CD4-positive, alpha-beta T cell (primary cell): ENCODE data around the gene PMIS2. TPM values are rescaled to one million over a fixed set of nuclear protein-coding genes. Genes with fewer than 3 reads are reported as not detected.
A peak's percentile ranks its signal among the peaks of the same experiment; 100 is the strongest.

Source experiments
- ATAC-seq: fragments of 200-7000 bp; cut with Tn5 transposase; one replicate; pipeline ENCODE4 v1.10.0; 2022; ENCODE audit warnings: mild to moderate bottlenecking; ENCODE audit not compliant: poor library complexity
- CTCF ChIA-PET: fragments of 350-600 bp; sonication (Branson Sonifier 250); formaldehyde crosslinking; loops from one replicate; lab custom pipeline; 2021; ENCODE audit warnings: antibody characterized with exemption, inconsistent platforms; lab: Charles Lee
- POLR2A ChIA-PET: fragments of 350-600 bp; sonication (Branson Sonifier 250); formaldehyde crosslinking; loops from one replicate; lab custom pipeline; 2021; ENCODE audit warnings: antibody characterized with exemption, inconsistent platforms; lab: Charles Lee
- DNase-seq, 14 experiments: peaks; one replicate each; pipeline ENCODE4 v3.0.0-alpha.2; 2013 to 2020; ENCODE audit warnings: mixed read lengths in 2 of 14
- H3K27ac ChIP-seq, 2 donors: one replicate each; pipeline versions ENCODE4 v1.5.1 to v1.7.0; 2013; ENCODE audit warnings: low read length in 2 of 2, low read depth in 1 of 2, mild to moderate bottlenecking in 1 of 2
- H3K27me3 ChIP-seq, 2 experiments: 1 replicate in 1 of 2; 2 replicates in 1 of 2; pipeline versions ENCODE4 v1.6.1 to v1.7.0; 2013; ENCODE audit warnings: low read length in 2 of 2, control low read depth in 1 of 2, mild to moderate bottlenecking in 1 of 2, moderate library complexity in 1 of 2; ENCODE audit not compliant: insufficient read depth in 2 of 2, control insufficient read depth in 1 of 2
- H3K36me3 ChIP-seq: one replicate; pipeline ENCODE4 v1.6.1; 2013; ENCODE audit warnings: low read length, control low read depth; ENCODE audit not compliant: insufficient read depth
- H3K4me1 ChIP-seq: one replicate; pipeline ENCODE4 v1.6.1; 2013; ENCODE audit warnings: low read length, control low read depth; ENCODE audit not compliant: insufficient read depth
- H3K4me3 ChIP-seq: one replicate; pipeline ENCODE4 v1.5.1; 2013; ENCODE audit warnings: mild to moderate bottlenecking, low read length, moderate library complexity
- H3K9me3 ChIP-seq, 2 experiments: 1 replicate in 1 of 2; 2 replicates in 1 of 2; pipeline versions ENCODE4 v1.6.1 to v1.7.0; 2013; ENCODE audit warnings: low read length in 2 of 2, mild to moderate bottlenecking in 2 of 2, control low read depth in 1 of 2, moderate library complexity in 1 of 2; ENCODE audit not compliant: control insufficient read depth in 1 of 2, insufficient read depth in 1 of 2
- H3K27ac Mint-ChIP-seq: one replicate; pipeline ENCODE4 v1.8.0; 2020; ENCODE audit warnings: mixed read lengths
- H3K27me3 Mint-ChIP-seq: one replicate; pipeline ENCODE4 v1.8.0; 2021; ENCODE audit warnings: mixed read lengths
- H3K36me3 Mint-ChIP-seq: one replicate; pipeline ENCODE4 v1.8.0; 2021; ENCODE audit warnings: low read depth, mixed read lengths
- H3K4me1 Mint-ChIP-seq: one replicate; pipeline ENCODE4 v1.8.0; 2021; ENCODE audit warnings: low read depth, mixed read lengths
- H3K4me3 Mint-ChIP-seq: one replicate; pipeline ENCODE4 v1.8.0; 2020; ENCODE audit warnings: mild to moderate bottlenecking, mixed read lengths
- H3K9me3 Mint-ChIP-seq: one replicate; pipeline ENCODE4 v1.8.0; 2020; ENCODE audit warnings: mixed read lengths
- intact Hi-C, 2 experiments: fragments of 100-400 bp; cut with DNase I in 1 of 2; cut with micrococcal nuclease in 1 of 2; formaldehyde crosslinking; loops; one replicate each; pipeline versions ENCODE4 v1.15.1 to v1.9.0; 2023 to 2025; cut with DNase I, micrococcal nuclease
- total RNA-seq, 174 experiments: library from RNA in 2 of 174; stranded (reverse) in 2 of 174; gene quantifications; one replicate each; pipeline ENCODE4 v1.2.3 and lab custom pipeline; 2021 to 2026
- TF ChIP-seq, protein P1 (sequence below): fragments of 200-600 bp; IDR thresholded peaks from one replicate; pipeline ENCODE4 v1.8.0; 2022; ENCODE audit warnings: antibody characterized with exemption, mild to moderate bottlenecking

The PMIS2 gene
- total RNA-seq, 2 experiments from 2014 or later, result not detected

GRCh38 chr19:35623327-35624010 lies 37.5 kb downstream of the PMIS2 start:
- peak overlapping the region; percentile 5 for H3K27ac Mint-ChIP-seq
- POLR2A ChIA-PET, result no interaction called here
- CTCF ChIA-PET, result no interaction called here

DNA sequence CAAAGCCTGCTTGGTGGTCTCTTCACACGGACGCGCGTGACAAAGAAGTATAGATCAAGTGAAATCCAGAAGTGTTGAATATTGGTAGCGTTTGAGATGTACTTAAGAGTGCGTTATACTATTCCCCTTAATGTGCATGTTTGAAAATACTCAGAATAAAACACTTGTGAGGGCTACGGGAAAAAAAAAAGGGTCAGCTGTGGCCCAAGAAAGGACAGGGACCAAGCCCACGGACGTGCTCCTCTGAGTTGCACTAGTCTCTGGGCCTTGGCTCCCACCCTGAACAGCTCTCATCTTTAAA lies 42.2 kb downstream of the PMIS2 start:
- ATAC-seq (no peak), DNase-seq (no peak)
- TF ChIP-seq, protein P1, sequence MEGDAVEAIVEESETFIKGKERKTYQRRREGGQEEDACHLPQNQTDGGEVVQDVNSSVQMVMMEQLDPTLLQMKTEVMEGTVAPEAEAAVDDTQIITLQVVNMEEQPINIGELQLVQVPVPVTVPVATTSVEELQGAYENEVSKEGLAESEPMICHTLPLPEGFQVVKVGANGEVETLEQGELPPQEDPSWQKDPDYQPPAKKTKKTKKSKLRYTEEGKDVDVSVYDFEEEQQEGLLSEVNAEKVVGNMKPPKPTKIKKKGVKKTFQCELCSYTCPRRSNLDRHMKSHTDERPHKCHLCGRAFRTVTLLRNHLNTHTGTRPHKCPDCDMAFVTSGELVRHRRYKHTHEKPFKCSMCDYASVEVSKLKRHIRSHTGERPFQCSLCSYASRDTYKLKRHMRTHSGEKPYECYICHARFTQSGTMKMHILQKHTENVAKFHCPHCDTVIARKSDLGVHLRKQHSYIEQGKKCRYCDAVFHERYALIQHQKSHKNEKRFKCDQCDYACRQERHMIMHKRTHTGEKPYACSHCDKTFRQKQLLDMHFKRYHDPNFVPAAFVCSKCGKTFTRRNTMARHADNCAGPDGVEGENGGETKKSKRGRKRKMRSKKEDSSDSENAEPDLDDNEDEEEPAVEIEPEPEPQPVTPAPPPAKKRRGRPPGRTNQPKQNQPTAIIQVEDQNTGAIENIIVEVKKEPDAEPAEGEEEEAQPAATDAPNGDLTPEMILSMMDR, result no peak
- peaks cover 39% of the 10 kb centered on the region for H3K36me3 Mint-ChIP-seq
- ChIA-PET CTCF (no interaction called here), POLR2A (interaction anchor here (1.0 kb wide), 1 partner anchor 16 kb away, joined by 4 read pairs; no protein-coding TSS in a partner anchor)
- intact Hi-C loops, result loop anchor here (1.0 to 5.0 kb wide), 7 partner anchors 15 to 117 kb away; partner anchors contain the start of genes HAUS5 (in 2 of the 2), COX6B1 (in 1 of the 2), PSENEN (in 1 of the 2) and TMEM147 (in 1 of the 2)
- Histone ChIP-seq H3K9me3 (no peaks in the 10 kb centered on the region), H3K27ac (peak overlapping the region; percentile 81 to 87), H3K4me3 (peak overlapping the region; percentile 87), H3K4me1 (peaks cover 23% of the 10 kb centered on the region), H3K27me3 (no peaks in the 10 kb centered on the region), H3K36me3 (peaks cover 31% of the 10 kb centered on the region)
- H3K9me3 Mint-ChIP-seq, result no peaks in the 10 kb centered on the region
- peak overlapping the region; percentile 89 for H3K27ac Mint-ChIP-seq
- H3K4me3 Mint-ChIP-seq, result peak overlapping the region; percentile 99
- H3K4me1 Mint-ChIP-seq, result peaks cover 29% of the 10 kb centered on the region
- no peaks in the 10 kb centered on the region for H3K27me3 Mint-ChIP-seq

More at GRCh38 chr19:35623327-35624010, 37.5 kb downstream of the PMIS2 start:
- DNase-seq (no peak), ATAC-seq (no peak)
- Histone ChIP-seq H3K27me3 (no peaks in the 10 kb centered on the region), H3K27ac (no peak overlapping the region), H3K4me3 (no peak overlapping the region), H3K9me3 (no peaks in the 10 kb centered on the region), H3K4me1 (peaks cover 9% of the 10 kb centered on the region), H3K36me3 (peaks cover 16% of the 10 kb centered on the region)
- H3K27me3 Mint-ChIP-seq, result no peaks in the 10 kb centered on the region
- H3K4me3 Mint-ChIP-seq, result no peak overlapping the region
- H3K9me3 Mint-ChIP-seq, result no peaks in the 10 kb centered on the region
- peaks cover 14% of the 10 kb centered on the region for H3K36me3 Mint-ChIP-seq
- intact Hi-C loops, result no loop called here
- TF ChIP-seq, protein P1, result no peak
- peaks cover 9% of the 10 kb centered on the region for H3K4me1 Mint-ChIP-seq

DNA sequence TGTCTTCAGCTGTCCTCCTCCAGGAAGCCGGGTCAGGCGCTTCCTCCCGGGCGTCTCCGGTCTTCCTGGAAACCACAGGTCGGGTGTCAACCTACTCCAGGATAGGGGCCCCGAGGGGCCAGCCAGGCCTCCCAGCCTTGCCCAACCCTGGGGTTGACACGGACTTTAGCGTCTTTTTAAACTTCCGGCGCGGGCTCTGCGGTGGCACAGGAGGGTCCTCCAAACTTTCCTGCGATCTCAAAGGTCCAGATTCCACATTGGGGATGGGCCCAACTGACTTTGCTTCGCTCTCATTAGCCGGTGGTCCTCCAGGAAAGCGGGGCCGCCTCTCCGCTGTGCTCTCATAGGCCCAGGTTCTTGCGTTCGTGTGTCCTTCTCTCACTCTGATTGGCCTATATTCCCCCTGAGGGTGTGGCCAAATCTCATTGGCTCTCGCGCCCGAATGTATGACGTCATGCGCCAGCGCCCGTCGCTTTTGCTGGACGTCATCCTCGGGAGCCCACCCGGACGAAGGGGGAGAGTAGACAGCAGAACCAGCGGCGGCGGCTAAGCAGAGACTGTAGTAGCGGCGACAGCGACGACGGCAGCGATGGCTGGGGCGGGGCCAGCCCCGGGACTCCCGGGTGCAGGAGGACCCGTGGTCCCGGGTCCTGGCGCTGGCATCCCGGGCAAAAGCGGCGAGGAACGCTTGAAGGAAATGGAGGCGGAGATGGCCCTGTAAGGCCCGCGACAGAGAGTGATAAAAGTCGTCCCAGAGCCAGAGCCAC lies 42.8 kb downstream of the PMIS2 start, which contains the start of gene RBM42:
TSS of gene RBM42 (plus strand) at position 472 of the 767 bp plus-strand sequence. CDS start at position 590, 118 bp downstream.
- H3K27ac Mint-ChIP-seq, result peak within 1 kb of the TSS; percentile 89
- ATAC-seq, result peak; percentile 99
- H3K4me1 Mint-ChIP-seq, result peaks cover 29% of the 10 kb centered on the region
- CTCF ChIA-PET, result no interaction called here
- POLR2A ChIA-PET, result interaction anchor here (1.0 to 1.3 kb wide), 2 partner anchors 16 kb away, joined by 4 to 5 read pairs; no protein-coding TSS in a partner anchor
- TF ChIP-seq, protein P1, result no peak
- H3K9me3 ChIP-seq, result no peaks in the 10 kb centered on the region
- peak; percentile 89 to 99 (median 95) for DNase-seq
- H3K27me3 ChIP-seq, result no peaks in the 10 kb centered on the region
- peak within 1 kb of the TSS; percentile 87 for H3K4me3 ChIP-seq
- intact Hi-C loops, result loop anchor here (1.0 to 5.0 kb wide), 7 partner anchors 15 to 117 kb away; partner anchors contain the start of genes HAUS5 (in 2 of the 2), COX6B1 (in 1 of the 2), PSENEN (in 1 of the 2) and TMEM147 (in 1 of the 2)
- H3K4me1 ChIP-seq, result peaks cover 23% of the 10 kb centered on the region
- H3K27me3 Mint-ChIP-seq, result no peaks in the 10 kb centered on the region
- peaks cover 42% of the 10 kb centered on the region for H3K36me3 Mint-ChIP-seq
- H3K36me3 ChIP-seq, result peaks cover 36% of the 10 kb centered on the region
- H3K4me3 Mint-ChIP-seq, result peak within 1 kb of the TSS; percentile 99
- H3K27ac ChIP-seq, result peak within 1 kb of the TSS; percentile 81 to 90
- no peaks in the 10 kb centered on the region for H3K9me3 Mint-ChIP-seq
